Measurements from ENCODE around the gene CIAO2B.

The CIAO2B gene

DNA sequence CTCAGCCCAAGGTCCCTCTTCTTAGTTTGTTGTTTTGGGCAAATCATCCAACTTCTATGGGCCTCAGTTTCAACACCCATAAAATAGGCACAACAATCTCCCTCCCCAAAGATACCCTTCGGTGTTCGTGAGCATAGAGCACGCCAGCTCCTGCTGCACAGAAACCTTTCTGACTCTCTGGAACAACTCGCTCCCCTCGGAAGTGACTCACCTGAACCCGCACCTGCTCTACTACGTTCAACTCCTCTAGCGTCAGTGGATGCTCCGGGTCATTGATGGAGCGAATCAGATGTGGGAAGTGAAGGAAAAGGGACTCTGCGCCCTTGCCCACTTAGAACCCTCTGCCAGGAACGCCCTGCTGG is 445 bp downstream of the CIAO2B start:
- DNase-seq: no peak
- Histone ChIP-seq H3K9me3 (ENCODE audit: control extremely low read depth in 1 of 5, control insufficient read depth in 4 of 5, insufficient read depth in 2 of 5, low read depth in 1 of 5, low read length in 4 of 5) (no peaks in the 10 kb centered on the region), H3K27ac (ENCODE audit: insufficient read depth in 1 of 2, low read depth in 1 of 2, low read length in 2 of 2, poor library complexity in 1 of 2, severe bottlenecking in 2 of 2) (peak overlapping the region; percentile 92 to 93), H3K36me3 (ENCODE audit: control insufficient read depth in 4 of 4, insufficient read depth in 4 of 4, low read length in 3 of 4) (peaks cover 3 to 26% (median 17%) of the 10 kb centered on the region in 4 experiments), H3K4me3 (ENCODE audit: control insufficient read depth in 1 of 7, extremely low read depth in 1 of 7, insufficient read depth in 4 of 7, low read depth in 2 of 7, low read length in 6 of 7) (peak overlapping the region; percentile 76 to 98 (median 92)), H3K4me1 (ENCODE audit: control extremely low read depth in 1 of 4, control insufficient read depth in 4 of 4, insufficient read depth in 4 of 4, low read length in 3 of 4) (peaks cover 3 to 30% (median 25%) of the 10 kb centered on the region in 4 experiments), H3K27me3 (replicated peaks in 2 of 5; ENCODE audit: control insufficient read depth in 4 of 5, insufficient read depth in 5 of 5, low read length in 4 of 5) (no peaks in the 10 kb centered on the region)
- 4% methylated on average over 12 of the region's 12 CpGs for WGBS (ENCODE audit: insufficient coverage)
- ChIA-PET CTCF (interaction anchor here (1.2 to 4.3 kb wide), 5 partner anchors 9 to 40 kb away, joined by 4 to 42 read pairs (median 6); no protein-coding TSS in a partner anchor), POLR2A (interaction anchor here (0.5 kb wide), 1 partner anchor 776 kb away, joined by 3 read pairs; no protein-coding TSS in a partner anchor)

DNA sequence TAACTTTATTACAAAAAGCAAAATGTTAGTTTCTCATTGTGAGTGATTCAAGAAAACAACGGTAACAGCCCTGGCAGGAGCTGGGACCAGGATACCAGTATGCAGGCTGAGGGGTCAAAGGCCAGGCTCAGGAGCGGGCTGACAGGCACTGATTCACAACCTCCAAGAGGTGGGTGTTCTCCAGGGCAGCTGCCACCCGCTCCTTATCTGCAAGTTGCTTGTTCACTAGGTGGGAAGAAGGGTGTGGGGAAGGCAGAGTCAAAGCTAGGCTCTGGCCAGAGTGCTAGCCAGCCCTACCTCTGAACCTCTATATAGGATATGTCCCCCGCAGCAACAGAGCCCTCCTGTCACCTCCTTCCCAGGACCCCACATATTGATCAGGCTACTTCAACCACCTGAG is 2.1 kb downstream of the CIAO2B start:
- no peak for DNase-seq
- POLR2A ChIA-PET: interaction anchor here (0.6 kb wide), 1 partner anchor 73 kb away, joined by 3 read pairs; no protein-coding TSS in a partner anchor
- Histone ChIP-seq H3K27me3 (replicated peaks in 2 of 5; ENCODE audit: control insufficient read depth in 4 of 5, insufficient read depth in 5 of 5, low read length in 4 of 5) (peaks cover 0 to 3% (median 2%) of the 10 kb centered on the region in 5 experiments), H3K9me3 (ENCODE audit: control extremely low read depth in 1 of 5, control insufficient read depth in 4 of 5, insufficient read depth in 2 of 5, low read depth in 1 of 5, low read length in 4 of 5) (no peaks in the 10 kb centered on the region), H3K4me1 (ENCODE audit: control extremely low read depth in 1 of 4, control insufficient read depth in 4 of 4, insufficient read depth in 4 of 4, low read length in 3 of 4) (peaks cover 3 to 33% (median 27%) of the 10 kb centered on the region in 4 experiments), H3K27ac (ENCODE audit: insufficient read depth in 1 of 2, low read depth in 1 of 2, low read length in 2 of 2, poor library complexity in 1 of 2, severe bottlenecking in 2 of 2) (no peak overlapping the region), H3K4me3 (ENCODE audit: control insufficient read depth in 1 of 7, extremely low read depth in 1 of 7, insufficient read depth in 4 of 7, low read depth in 2 of 7, low read length in 6 of 7) (no peak overlapping the region), H3K36me3 (ENCODE audit: control insufficient read depth in 4 of 4, insufficient read depth in 4 of 4, low read length in 3 of 4) (peaks cover 0 to 13% (median 3%) of the 10 kb centered on the region in 4 experiments)
- CTCF ChIA-PET: interaction anchor here (0.7 to 4.3 kb wide), 6 partner anchors 11 to 38 kb away, joined by 3 to 42 read pairs (median 6); partner anchors contain the start of gene CDH16
- WGBS (ENCODE audit: insufficient coverage): 95% methylated on average over 3 of the region's 4 CpGs

DNA sequence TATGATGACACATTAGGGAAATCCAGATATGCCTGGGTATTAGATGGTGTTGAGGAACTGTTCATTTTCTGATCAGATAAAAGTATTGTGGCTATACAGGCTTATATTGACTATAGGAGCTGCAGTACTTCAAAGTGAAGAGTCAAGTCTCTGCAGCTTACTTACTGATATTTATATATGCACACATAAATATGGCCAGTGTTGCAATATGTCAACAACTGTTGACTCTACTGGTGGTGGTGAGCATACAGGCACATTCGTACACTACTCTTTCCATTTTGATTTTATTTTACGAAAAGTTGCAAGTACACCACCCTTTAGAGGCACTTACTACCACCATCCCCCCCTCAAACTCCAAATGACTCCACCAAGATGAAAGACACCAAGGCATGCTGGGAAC is 2.5 kb downstream of the CIAO2B start:
- POLR2A ChIA-PET: no interaction called here
- Histone ChIP-seq H3K27me3 (replicated peaks in 2 of 5; ENCODE audit: control insufficient read depth in 4 of 5, insufficient read depth in 5 of 5, low read length in 4 of 5) (peaks cover 0 to 7% (median 3%) of the 10 kb centered on the region in 5 experiments), H3K36me3 (ENCODE audit: control insufficient read depth in 4 of 4, insufficient read depth in 4 of 4, low read length in 3 of 4) (peaks cover 0 to 13% (median 2%) of the 10 kb centered on the region in 4 experiments), H3K4me1 (ENCODE audit: control extremely low read depth in 1 of 4, control insufficient read depth in 4 of 4, insufficient read depth in 4 of 4, low read length in 3 of 4) (peaks cover 3 to 37% (median 30%) of the 10 kb centered on the region in 4 experiments), H3K4me3 (ENCODE audit: control insufficient read depth in 1 of 7, extremely low read depth in 1 of 7, insufficient read depth in 4 of 7, low read depth in 2 of 7, low read length in 6 of 7) (no peak overlapping the region), H3K9me3 (ENCODE audit: control extremely low read depth in 1 of 5, control insufficient read depth in 4 of 5, insufficient read depth in 2 of 5, low read depth in 1 of 5, low read length in 4 of 5) (no peaks in the 10 kb centered on the region), H3K27ac (ENCODE audit: insufficient read depth in 1 of 2, low read depth in 1 of 2, low read length in 2 of 2, poor library complexity in 1 of 2, severe bottlenecking in 2 of 2) (no peak overlapping the region)
- CTCF ChIA-PET: interaction anchor here (0.7 to 4.3 kb wide), 7 partner anchors 11 to 37 kb away, joined by 3 to 42 read pairs (median 4); partner anchors contain the start of gene CDH16
- no CpG with 5 or more reads among the region's 2 CpGs for WGBS (ENCODE audit: insufficient coverage)
- no peak for DNase-seq

DNA sequence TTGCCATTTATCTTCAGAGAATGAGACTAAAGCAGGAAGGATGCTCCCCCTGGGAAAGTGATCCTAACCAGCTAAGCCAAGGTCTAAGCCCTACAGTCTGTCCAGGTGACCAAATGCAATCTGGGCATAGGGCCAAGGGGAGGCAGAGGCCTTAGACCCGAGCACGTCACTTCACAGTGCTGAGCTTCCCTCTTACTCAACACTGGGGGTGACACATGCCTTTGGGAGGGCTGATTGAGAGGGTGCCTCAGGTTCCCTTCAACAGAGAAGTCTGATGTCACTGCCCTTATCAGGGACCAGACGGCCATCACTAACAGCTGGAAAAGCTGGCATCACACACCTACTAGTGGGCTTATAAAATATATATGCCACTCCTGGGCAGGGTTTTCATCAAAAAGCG is 4.0 kb downstream of the CIAO2B start:
- ChIA-PET CTCF (interaction anchor here (1.1 to 4.3 kb wide), 5 partner anchors 9 to 36 kb away, joined by 4 to 42 read pairs (median 7); partner anchors contain the start of gene CDH16), POLR2A (no interaction called here)
- Histone ChIP-seq H3K27ac (ENCODE audit: insufficient read depth in 1 of 2, low read depth in 1 of 2, low read length in 2 of 2, poor library complexity in 1 of 2, severe bottlenecking in 2 of 2) (no peak overlapping the region), H3K9me3 (ENCODE audit: control extremely low read depth in 1 of 5, control insufficient read depth in 4 of 5, insufficient read depth in 2 of 5, low read depth in 1 of 5, low read length in 4 of 5) (no peaks in the 10 kb centered on the region), H3K36me3 (ENCODE audit: control insufficient read depth in 4 of 4, insufficient read depth in 4 of 4, low read length in 3 of 4) (peaks cover 0 to 13% (median 2%) of the 10 kb centered on the region in 4 experiments), H3K4me1 (ENCODE audit: control extremely low read depth in 1 of 4, control insufficient read depth in 4 of 4, insufficient read depth in 4 of 4, low read length in 3 of 4) (peaks cover 3 to 31% (median 21%) of the 10 kb centered on the region in 4 experiments), H3K4me3 (ENCODE audit: control insufficient read depth in 1 of 7, extremely low read depth in 1 of 7, insufficient read depth in 4 of 7, low read depth in 2 of 7, low read length in 6 of 7) (no peak overlapping the region), H3K27me3 (replicated peaks in 2 of 5; ENCODE audit: control insufficient read depth in 4 of 5, insufficient read depth in 5 of 5, low read length in 4 of 5) (peaks cover 0 to 22% (median 11%) of the 10 kb centered on the region in 5 experiments)
- WGBS (ENCODE audit: insufficient coverage): 95% methylated on average over 3 of the region's 4 CpGs
- peak in 1 of 3 donors; percentile 38 for DNase-seq

DNA sequence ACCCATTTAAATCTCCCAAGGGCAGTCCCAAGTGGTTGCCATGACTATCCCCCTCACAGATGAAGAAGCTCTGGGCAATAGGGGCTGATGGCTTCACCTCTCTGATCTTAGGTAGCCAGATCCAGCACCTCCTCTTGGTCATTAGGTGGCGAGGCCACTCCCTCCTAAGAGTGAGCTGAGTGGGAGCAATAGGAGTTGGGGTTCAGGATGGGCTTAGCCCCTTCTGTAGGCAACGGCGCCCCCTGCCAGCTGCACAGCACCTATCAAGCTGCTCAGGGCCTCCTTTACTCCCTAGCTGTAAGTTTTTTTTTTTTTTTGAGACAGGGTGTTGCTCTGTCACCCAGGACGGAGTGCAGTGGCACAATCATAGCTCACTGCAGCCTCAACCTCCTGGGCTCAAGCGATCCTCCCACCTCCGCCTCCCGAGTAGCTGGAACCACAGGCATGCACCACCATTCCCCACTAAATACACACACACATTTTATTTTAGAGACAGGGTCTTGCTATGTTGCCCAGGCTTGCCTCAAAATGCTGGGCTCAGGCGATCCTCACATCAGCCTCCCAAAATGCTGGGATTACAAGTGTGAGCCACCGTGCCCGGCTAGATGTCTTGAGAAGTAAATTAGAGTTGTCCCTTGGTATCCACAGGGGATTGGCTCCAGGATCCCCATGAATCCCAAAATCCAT is 5.4 kb downstream of the CIAO2B start:
- H3K27me3 ChIP-seq (replicated peaks in 2 of 5; ENCODE audit: control insufficient read depth in 4 of 5, insufficient read depth in 5 of 5, low read length in 4 of 5): peaks cover 0 to 35% (median 15%) of the 10 kb centered on the region in 5 experiments
- peaks cover 3 to 30% (median 24%) of the 10 kb centered on the region in 4 experiments for H3K4me1 ChIP-seq (ENCODE audit: control extremely low read depth in 1 of 4, control insufficient read depth in 4 of 4, insufficient read depth in 4 of 4, low read length in 3 of 4)
- no peaks in the 10 kb centered on the region for H3K9me3 ChIP-seq (ENCODE audit: control extremely low read depth in 1 of 5, control insufficient read depth in 4 of 5, insufficient read depth in 2 of 5, low read depth in 1 of 5, low read length in 4 of 5)
- H3K4me3 ChIP-seq (ENCODE audit: control insufficient read depth in 1 of 7, extremely low read depth in 1 of 7, insufficient read depth in 4 of 7, low read depth in 2 of 7, low read length in 6 of 7): no peak overlapping the region
- peaks cover 0 to 13% (median 2%) of the 10 kb centered on the region in 4 experiments for H3K36me3 ChIP-seq (ENCODE audit: control insufficient read depth in 4 of 4, insufficient read depth in 4 of 4, low read length in 3 of 4)
- CTCF ChIA-PET: interaction anchor here (0.6 to 20.4 kb wide), 7 partner anchors 10 to 99 kb away, joined by 3 to 473 read pairs (median 5); partner anchors contain the start of gene NAE1
- no peak overlapping the region for H3K27ac ChIP-seq (ENCODE audit: insufficient read depth in 1 of 2, low read depth in 1 of 2, low read length in 2 of 2, poor library complexity in 1 of 2, severe bottlenecking in 2 of 2)
- DNase-seq: peak; percentile 64 to 66 (median 66)
- POLR2A ChIA-PET: no interaction called here
- WGBS (ENCODE audit: insufficient coverage): 86% methylated on average over 7 of the region's 10 CpGs

DNA sequence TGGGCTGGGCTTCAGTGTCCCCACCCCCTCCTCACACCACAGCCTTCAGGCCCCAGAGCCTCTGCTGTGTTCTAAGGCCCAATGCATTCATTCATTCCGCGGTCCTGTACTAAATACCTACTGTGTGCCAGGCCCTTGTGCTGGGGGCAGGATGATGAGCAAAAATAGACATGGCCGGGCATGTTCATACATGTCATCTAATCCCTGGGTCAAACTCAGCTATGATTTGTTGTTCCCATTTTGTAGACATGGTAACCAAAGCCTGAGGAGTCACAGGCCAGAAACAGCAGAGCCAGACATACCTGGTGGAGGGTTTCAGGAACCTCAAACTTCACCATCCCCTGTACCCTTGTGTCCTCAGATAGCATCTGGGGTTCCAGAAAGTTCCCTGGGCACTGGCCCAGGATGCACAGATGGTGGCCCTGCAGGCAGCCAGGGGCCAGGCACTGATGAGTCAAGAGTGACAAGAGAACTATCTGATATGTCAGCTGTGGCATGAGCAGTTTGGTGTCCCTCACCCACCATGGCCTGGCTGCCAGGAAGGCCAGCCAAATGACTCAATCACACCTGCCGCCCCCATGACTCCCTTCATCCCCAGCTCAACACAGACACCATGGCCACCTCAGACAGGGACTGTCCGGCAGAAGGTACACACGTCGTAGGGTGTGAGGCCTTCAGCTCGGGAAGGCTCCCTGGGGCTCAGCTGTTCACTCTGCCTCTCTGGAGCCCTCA is 6.1 kb downstream of the CIAO2B start:
- Histone ChIP-seq H3K9me3 (ENCODE audit: control extremely low read depth in 1 of 5, control insufficient read depth in 4 of 5, insufficient read depth in 2 of 5, low read depth in 1 of 5, low read length in 4 of 5) (no peaks in the 10 kb centered on the region), H3K4me3 (ENCODE audit: control insufficient read depth in 1 of 7, extremely low read depth in 1 of 7, insufficient read depth in 4 of 7, low read depth in 2 of 7, low read length in 6 of 7) (no peak overlapping the region), H3K27me3 (replicated peaks in 2 of 5; ENCODE audit: control insufficient read depth in 4 of 5, insufficient read depth in 5 of 5, low read length in 4 of 5) (peaks cover 0 to 41% (median 19%) of the 10 kb centered on the region in 5 experiments), H3K36me3 (ENCODE audit: control insufficient read depth in 4 of 4, insufficient read depth in 4 of 4, low read length in 3 of 4) (peaks cover 0 to 13% (median 2%) of the 10 kb centered on the region in 4 experiments), H3K4me1 (ENCODE audit: control extremely low read depth in 1 of 4, control insufficient read depth in 4 of 4, insufficient read depth in 4 of 4, low read length in 3 of 4) (peaks cover 0 to 22% (median 16%) of the 10 kb centered on the region in 4 experiments), H3K27ac (ENCODE audit: insufficient read depth in 1 of 2, low read depth in 1 of 2, low read length in 2 of 2, poor library complexity in 1 of 2, severe bottlenecking in 2 of 2) (no peak overlapping the region)
- no peak for DNase-seq
- POLR2A ChIA-PET: no interaction called here
- 95% methylated on average over 7 of the region's 8 CpGs for WGBS (ENCODE audit: insufficient coverage)
- CTCF ChIA-PET: interaction anchor here (0.6 to 20.4 kb wide), 8 partner anchors 9 to 98 kb away, joined by 3 to 473 read pairs (median 4); partner anchors contain the start of genes CDH16 and NAE1
